Stimulated activated CD8-positive, alpha-beta memory T cell treated with anti-CD3 and anti-CD28 coated beads, Interleukin-12 subunit alpha, Interleukin-12 subunit beta, amount 100 ng/mL, for 1 hour (primary cell): ENCODE results near the gene DNASE1L3.

Source experiments
- DNase-seq: peaks from one replicate; pipeline ENCODE4 v3.0.0-alpha.2; 2020; ENCODE audit warnings: low read depth

The DNASE1L3 gene

GRCh38 chr3:58200121-58200709 is 10.6 kb downstream of the DNASE1L3 start:
- DNase-seq = no peak

GRCh38 chr3:58198804-58199203 is 12.0 kb downstream of the DNASE1L3 start:
- no peak for DNase-seq

- DNase-seq = no peak
These were observed 12.4 kb downstream of the DNASE1L3 start for GRCh38 chr3:58198362-58198761.

- no peak for DNase-seq
These were observed 13.2 kb downstream of the DNASE1L3 start for GRCh38 chr3:58197588-58197987.

- DNase-seq = no peak
These were observed 16.9 kb downstream of the DNASE1L3 start for GRCh38 chr3:58193682-58194407.

- DNase-seq = no peak
These were observed 18.7 kb downstream of the DNASE1L3 start for GRCh38 chr3:58192069-58192468.

GRCh38 chr3:58191361-58191991 is 19.3 kb downstream of the DNASE1L3 start:
- no peak for DNase-seq

GRCh38 chr3:58190882-58191281 is 19.9 kb downstream of the DNASE1L3 start:
- no peak for DNase-seq

- no peak for DNase-seq
These were observed 20.5 kb downstream of the DNASE1L3 start for GRCh38 chr3:58190291-58190690.

- no peak for DNase-seq
These were observed 21.1 kb downstream of the DNASE1L3 start for GRCh38 chr3:58189691-58190090.

- DNase-seq = no peak
These were observed 21.8 kb downstream of the DNASE1L3 start for GRCh38 chr3:58188921-58189451.

- no peak for DNase-seq
These were observed 22.6 kb downstream of the DNASE1L3 start for GRCh38 chr3:58188173-58188564.

GRCh38 chr3:58184982-58185360 is 25.8 kb downstream of the DNASE1L3 start:
- DNase-seq = no peak

GRCh38 chr3:58184309-58184981 is 26.3 kb downstream of the DNASE1L3 start:
- DNase-seq = no peak

GRCh38 chr3:58183891-58184290 is 26.9 kb downstream of the DNASE1L3 start:
- no peak for DNase-seq

GRCh38 chr3:58183221-58183620 is 27.6 kb downstream of the DNASE1L3 start:
- DNase-seq = no peak

GRCh38 chr3:58180940-58181587 is 29.7 kb downstream of the DNASE1L3 start:
- DNase-seq = no peak

GRCh38 chr3:58180099-58180880 is 30.5 kb downstream of the DNASE1L3 start:
- no peak for DNase-seq

GRCh38 chr3:58179235-58180098 is 31.3 kb downstream of the DNASE1L3 start:
- no peak for DNase-seq

- no peak for DNase-seq
These were observed 32.1 kb downstream of the DNASE1L3 start for GRCh38 chr3:58178528-58179234.
